ENCODE results near the gene SMIM5. TPM values are rescaled to one million over a fixed set of nuclear protein-coding genes. Genes with fewer than 3 reads are reported as not detected.

Gene SMIM5
- total and polyA plus RNA-seq, 9 of the 15 experiments (the other 6 are each of a cell fraction or from before 2014, with no cell fraction given): 0.08 TPM; not detected in 8

DNA sequence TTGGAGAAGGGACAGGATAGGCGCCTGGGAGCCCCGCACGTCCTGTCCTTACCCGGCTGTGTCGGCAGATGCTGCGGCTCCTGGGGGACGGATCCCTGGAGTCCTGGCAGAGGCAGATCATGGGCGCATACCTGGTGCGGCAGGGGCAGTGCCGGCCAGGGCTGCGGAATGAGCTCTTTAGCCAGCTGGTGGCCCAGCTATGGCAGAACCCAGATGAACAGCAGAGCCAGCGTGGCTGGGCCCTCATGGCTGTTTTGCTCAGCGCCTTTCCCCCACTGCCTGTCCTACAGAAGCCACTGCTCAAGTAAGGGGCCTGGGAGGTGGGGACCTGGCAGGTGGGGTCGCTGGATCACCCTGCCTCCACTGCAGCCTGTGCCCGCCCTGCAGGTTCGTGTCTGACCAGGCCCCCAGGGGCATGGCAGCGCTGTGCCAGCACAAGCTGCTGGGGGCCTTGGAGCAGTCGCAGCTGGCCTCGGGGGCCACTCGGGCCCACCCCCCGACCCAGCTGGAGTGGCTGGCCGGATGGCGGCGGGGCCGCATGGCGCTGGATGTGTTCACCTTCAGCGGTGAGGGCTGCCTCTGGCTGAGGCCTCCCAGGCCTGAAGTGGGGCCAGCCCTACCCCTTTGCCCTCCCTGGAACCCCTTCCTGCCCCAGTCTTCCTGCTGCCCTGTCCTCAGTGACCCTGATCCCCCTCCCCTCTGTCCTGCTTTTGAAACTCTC, 20.2 kb upstream of the SMIM5 start:
- CTCF ChIA-PET (ENCODE audit: low intra/inter-chr PET ratio): no interaction called here
- Histone ChIP-seq H3K4me3 (no peak overlapping the region), H3K79me2 (ENCODE audit: control insufficient read depth, insufficient read depth, low read length) (no peaks in the 10 kb centered on the region), H3K4me2 (ENCODE audit: insufficient read depth, low read length) (no peak overlapping the region), H4K20me1 (replicated peaks; ENCODE audit: control insufficient read depth, insufficient read depth, low read length) (no peaks in the 10 kb centered on the region), H2AFZ (ENCODE audit: low read depth, low read length) (no peak overlapping the region), H3K9me3 (replicated peaks; ENCODE audit: control insufficient read depth, insufficient read depth, low read depth, low read length) (no peaks in the 10 kb centered on the region), H3K4me1 (replicated peaks in 1 of 2; ENCODE audit: control insufficient read depth in 2 of 2, insufficient read depth in 2 of 2, low read length in 2 of 2) (peaks cover 0 to 62% of the 10 kb centered on the region in 2 experiments; a peak in 2 of 5 replicates), H3K9ac (ENCODE audit: insufficient read depth in 1 of 2, low read depth in 2 of 2, low read length in 2 of 2) (no peak overlapping the region), H3K27ac (ENCODE audit: extremely low read depth, low read depth, low read length) (no peak overlapping the region), H3K27me3 (ENCODE audit: control insufficient read depth in 2 of 2, insufficient read depth in 2 of 2, low read length in 2 of 2) (peaks cover 27 to 60% of the 10 kb centered on the region in 2 experiments; a peak in 4 of 5 replicates), H3K9me1 (ENCODE audit: control insufficient read depth, insufficient read depth, low read length) (no peaks in the 10 kb centered on the region), H3K36me3 (ENCODE audit: control insufficient read depth, insufficient read depth, low read length) (no peaks in the 10 kb centered on the region)
- WGBS (ENCODE audit: insufficient coverage, low coverage, missing lambda C conversion rate): 14% methylated on average over 27 of the region's 27 CpGs
- intact Hi-C loops (cut with micrococcal nuclease): loop anchor here (10.0 kb wide), 1 partner anchor 188 kb away; no protein-coding TSS in a partner anchor
- FAIRE-seq (no peak), ATAC-seq (no peak), DNase-seq (ENCODE audit: extremely low read depth in 1 of 4, low spot score in 3 of 4) (no peak)
- in situ Hi-C loops (cut with MboI): no loop called here
- BruUV-seq (replicated peaks): no TSS peak
- POLR2A ChIA-PET: no interaction called here
- TF ChIP-seq MCM5 (IDR thresholded peaks at IDR 0.05; ENCODE audit: low read depth) (no peak), CHAMP1 (IDR thresholded peaks at IDR 0.05) (no peak), ARID3A (IDR thresholded peaks at IDR 0.05; ENCODE audit: borderline replicate concordance, low read depth, low read length) (no peak), STAT5B (CRISPR knock-in tag; IDR thresholded peaks at IDR 0.05) (no peak), L3MBTL2 (IDR thresholded peaks at IDR 0.05) (no peak), MXI1 (IDR thresholded peaks at IDR 0.05; ENCODE audit: low read depth, low read length) (no peak), FOXM1 (IDR thresholded peaks at IDR 0.05; ENCODE audit: low read depth) (no peak), FOXM1 (CRISPR knock-in tag; IDR thresholded peaks at IDR 0.05; ENCODE audit: low read depth) (no peak), DPF2 (IDR thresholded peaks at IDR 0.05) (no peak), SP1 (CRISPR knock-in tag; IDR thresholded peaks at IDR 0.05) (no peak), CBX8 (IDR thresholded peaks at IDR 0.05; ENCODE audit: borderline replicate concordance, extremely low read depth, low read depth, low read length, poor library complexity, severe bottlenecking) (no peak), SMAD4 (CRISPR knock-in tag; conservative IDR thresholded peaks at IDR 0.05) (no peak), RAD21 (CRISPR knock-in tag; conservative IDR thresholded peaks at IDR 0.05 in 1 of 2, IDR thresholded peaks at IDR 0.05 in 1 of 2) (no peak)
- TF ChIP-seq, protein P1, sequence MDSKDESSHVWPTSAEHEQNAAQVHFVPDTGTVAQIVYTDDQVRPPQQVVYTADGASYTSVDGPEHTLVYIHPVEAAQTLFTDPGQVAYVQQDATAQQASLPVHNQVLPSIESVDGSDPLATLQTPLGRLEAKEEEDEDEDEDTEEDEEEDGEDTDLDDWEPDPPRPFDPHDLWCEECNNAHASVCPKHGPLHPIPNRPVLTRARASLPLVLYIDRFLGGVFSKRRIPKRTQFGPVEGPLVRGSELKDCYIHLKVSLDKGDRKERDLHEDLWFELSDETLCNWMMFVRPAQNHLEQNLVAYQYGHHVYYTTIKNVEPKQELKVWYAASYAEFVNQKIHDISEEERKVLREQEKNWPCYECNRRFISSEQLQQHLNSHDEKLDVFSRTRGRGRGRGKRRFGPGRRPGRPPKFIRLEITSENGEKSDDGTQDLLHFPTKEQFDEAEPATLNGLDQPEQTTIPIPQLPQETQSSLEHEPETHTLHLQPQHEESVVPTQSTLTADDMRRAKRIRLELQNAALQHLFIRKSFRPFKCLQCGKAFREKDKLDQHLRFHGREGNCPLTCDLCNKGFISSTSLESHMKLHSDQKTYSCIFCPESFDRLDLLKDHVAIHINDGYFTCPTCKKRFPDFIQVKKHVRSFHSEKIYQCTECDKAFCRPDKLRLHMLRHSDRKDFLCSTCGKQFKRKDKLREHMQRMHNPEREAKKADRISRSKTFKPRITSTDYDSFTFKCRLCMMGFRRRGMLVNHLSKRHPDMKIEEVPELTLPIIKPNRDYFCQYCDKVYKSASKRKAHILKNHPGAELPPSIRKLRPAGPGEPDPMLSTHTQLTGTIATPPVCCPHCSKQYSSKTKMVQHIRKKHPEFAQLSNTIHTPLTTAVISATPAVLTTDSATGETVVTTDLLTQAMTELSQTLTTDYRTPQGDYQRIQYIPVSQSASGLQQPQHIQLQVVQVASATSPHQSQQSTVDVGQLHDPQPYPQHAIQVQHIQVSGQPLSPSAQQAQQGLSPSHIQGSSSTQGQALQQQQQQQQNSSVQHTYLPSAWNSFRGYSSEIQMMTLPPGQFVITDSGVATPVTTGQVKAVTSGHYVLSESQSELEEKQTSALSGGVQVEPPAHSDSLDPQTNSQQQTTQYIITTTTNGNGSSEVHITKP (IDR thresholded peaks at IDR 0.05; ENCODE audit: partially characterized antibody): no peak
